Measurements from ENCODE around the gene FBRSL1.

FBRSL1 gene

DNA sequence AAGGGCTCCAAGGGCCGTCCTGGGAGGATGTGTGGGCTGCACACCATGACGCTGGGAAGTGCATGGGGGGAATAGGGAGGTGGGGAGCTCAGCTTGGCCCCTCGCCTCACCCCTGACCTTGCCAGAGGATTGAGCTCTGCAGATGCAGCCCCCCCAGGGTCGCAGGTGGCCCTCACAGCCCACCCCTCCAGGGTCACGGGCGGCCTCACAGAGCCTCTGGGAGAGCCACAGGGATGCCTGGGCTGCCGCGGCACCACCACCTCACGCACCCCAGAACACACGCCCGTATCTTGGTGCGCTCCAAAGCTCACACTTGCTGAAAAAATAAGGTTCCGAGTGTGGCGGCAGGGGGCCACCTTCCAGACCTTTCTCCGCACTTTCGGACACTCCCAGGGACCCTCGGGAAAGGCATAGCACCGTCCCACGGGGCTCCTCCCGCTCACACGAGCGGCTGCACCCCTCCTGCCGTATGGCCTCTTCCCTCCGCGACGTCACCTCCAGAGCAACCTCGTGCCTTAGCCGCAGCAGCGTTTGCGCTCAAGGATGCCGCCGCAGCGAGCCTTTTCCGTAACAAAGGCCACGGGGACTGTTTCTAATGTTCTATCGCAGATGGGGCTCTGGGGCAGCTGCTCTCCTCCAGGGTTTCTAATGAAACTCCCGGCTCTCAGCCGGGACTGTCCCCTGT lies 9.9 kb upstream of the FBRSL1 start:
- no peak for TF ChIP-seq CTCF (IDR thresholded peaks at IDR 0.05; ENCODE audit: low read depth, low read length, missing control alignments)
- DNase-seq (ENCODE audit: extremely low read depth, low read depth): no peak
- no peak overlapping the region for H3K4me3 ChIP-seq (replicated peaks; ENCODE audit: low read depth, low read length)

DNA sequence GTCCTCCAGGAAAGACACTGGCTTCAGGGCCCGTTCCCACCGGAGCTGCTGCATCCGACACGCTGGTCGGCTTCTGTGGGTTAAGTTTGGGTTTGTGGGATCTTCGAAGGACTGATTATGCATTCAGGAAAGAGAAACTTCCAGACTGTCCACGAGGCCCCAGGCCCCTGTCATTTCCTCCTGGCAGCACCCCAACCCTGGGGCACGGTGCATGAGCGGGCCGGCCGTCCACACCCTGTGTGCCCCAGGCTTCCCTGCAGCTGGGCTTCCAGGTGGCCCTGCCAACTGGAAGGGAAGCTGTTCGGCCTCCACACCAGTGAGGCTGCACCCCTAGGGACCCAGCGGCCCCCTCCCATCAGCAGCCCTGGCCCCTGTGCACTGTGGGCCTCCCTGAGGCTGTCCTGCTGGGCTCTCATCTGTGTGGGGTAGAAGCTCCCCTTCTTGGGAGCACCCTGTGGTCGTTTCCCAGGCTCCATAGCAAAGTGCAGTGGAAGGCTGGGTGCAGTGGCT lies 9.3 kb upstream of the FBRSL1 start:
- no peak for DNase-seq (ENCODE audit: extremely low read depth, low read depth)
- TF ChIP-seq CTCF (IDR thresholded peaks at IDR 0.05; ENCODE audit: low read depth, low read length, missing control alignments): no peak
- no peak overlapping the region for H3K4me3 ChIP-seq (replicated peaks; ENCODE audit: low read depth, low read length)

GRCh38 chr12:132481345-132481744 lies 8.6 kb upstream of the FBRSL1 start:
- H3K4me3 ChIP-seq (replicated peaks; ENCODE audit: low read depth, low read length): no peak overlapping the region
- TF ChIP-seq CTCF (IDR thresholded peaks at IDR 0.05; ENCODE audit: low read depth, low read length, missing control alignments): no peak
- DNase-seq (ENCODE audit: extremely low read depth, low read depth): no peak

DNA sequence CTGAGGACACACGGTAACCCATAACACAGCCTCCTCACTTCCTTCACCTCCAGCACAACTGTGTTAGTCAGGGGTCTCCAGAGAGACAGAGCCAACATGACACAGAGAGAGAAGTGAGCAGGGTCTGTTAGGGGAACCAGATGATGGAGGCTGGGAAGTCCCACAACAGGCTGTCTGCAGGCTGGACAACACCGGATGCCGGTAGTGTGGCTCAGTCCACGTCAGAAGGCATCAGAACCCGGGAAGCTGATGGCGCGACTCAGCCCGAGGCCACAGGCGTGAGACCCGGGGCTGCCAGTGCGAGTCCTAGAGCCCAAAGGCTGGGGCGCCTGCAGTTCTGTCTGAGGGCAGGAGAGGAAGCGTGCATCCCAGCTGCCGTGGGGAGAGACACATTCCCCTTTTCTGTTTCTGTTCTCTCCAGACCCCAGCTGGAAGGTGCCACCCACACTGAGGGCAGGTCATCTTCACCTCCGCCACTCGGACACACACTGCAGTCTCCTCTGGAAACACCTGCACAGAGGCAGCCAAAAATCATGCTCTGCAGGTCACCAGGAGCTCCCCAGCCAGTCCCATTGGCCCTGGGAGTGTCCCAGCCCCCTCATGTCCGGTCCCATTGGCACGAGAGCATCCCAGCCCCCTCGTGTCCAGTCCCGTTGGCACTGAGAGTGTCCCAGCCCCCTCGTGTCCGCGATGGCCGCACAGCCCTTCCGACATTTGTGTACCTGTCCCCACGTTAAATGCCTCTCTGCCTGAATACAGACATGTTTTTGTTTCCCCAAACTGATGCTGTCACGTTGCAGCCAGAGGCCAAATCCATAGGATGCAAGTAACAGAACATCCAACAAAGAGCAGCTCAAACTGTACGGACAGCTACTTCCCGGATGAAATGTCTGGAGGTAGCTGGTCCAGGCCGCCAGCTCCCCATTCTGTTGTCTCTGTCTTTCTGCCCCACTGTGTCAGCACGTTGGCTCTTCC lies 7.9 kb upstream of the FBRSL1 start:
- TF ChIP-seq CTCF (IDR thresholded peaks at IDR 0.05; ENCODE audit: low read depth, low read length, missing control alignments): no peak

GRCh38 chr12:132482771-132483170 lies 7.2 kb upstream of the FBRSL1 start:
- DNase-seq (ENCODE audit: extremely low read depth, low read depth): no peak
- H3K4me3 ChIP-seq (replicated peaks; ENCODE audit: low read depth, low read length): no peak overlapping the region
- TF ChIP-seq CTCF (IDR thresholded peaks at IDR 0.05; ENCODE audit: low read depth, low read length, missing control alignments): no peak

More for the DNA sequence above, 7.9 kb upstream of the FBRSL1 start:
- no peak for DNase-seq (ENCODE audit: extremely low read depth, low read depth)
- no peak overlapping the region for H3K4me3 ChIP-seq (replicated peaks; ENCODE audit: low read depth, low read length)

DNA sequence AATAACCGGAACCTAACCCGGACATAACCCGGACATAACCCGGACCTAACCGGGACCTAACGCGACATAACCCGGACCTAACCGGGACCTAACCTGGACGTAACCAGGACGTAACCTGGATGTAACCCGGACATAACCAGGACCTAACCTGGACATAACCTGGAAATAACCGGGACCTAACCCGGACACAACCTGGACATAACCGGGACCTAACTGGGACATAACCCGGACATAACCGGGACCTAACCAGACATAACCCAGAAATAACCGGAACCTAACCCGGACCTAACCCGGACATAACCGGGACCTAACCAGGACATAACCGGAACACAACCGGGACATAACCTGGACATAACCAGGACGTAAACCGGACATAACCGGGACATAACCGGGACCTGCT lies 6.7 kb upstream of the FBRSL1 start:
- DNase-seq (ENCODE audit: extremely low read depth, low read depth): no peak
- no peak overlapping the region for H3K4me3 ChIP-seq (replicated peaks; ENCODE audit: low read depth, low read length)
- no peak for TF ChIP-seq CTCF (IDR thresholded peaks at IDR 0.05; ENCODE audit: low read depth, low read length, missing control alignments)
